GM03348 (cell line): ENCODE measurements around the gene ELP1.
A peak's percentile ranks its signal among the peaks of the same experiment; 100 is the strongest.

Experiments
- DNase-seq: peaks from one replicate; pipeline ENCODE4 v3.0.0; 2012; ENCODE audit warnings: low spot score

ELP1 gene

DNA sequence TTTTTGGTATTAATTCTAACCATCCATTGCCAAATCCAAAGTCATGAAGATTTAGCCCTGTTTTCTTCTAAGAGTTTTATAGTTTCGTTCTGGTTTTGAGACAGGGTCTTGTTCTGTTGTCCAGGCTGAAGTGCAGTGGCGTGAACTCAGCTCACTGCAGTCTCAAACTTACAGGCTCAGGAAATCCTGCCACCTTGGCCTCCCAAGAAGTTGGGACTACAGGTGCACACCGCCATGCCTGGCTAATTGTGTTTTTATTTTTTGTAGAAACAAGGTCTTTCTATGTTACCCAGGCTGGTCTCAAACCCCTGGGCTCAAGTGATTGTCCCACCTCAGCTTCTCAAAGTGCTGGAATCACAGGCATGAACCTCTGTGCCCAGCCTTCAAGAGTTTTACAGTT, 50.8 kb downstream of the ELP1 start:
- DNase-seq: no peak

GRCh38 chr9:108882052-108882888, 51.7 kb downstream of the ELP1 start:
- no peak for DNase-seq

GRCh38 chr9:108880738-108881316, 53.1 kb downstream of the ELP1 start:
- no peak for DNase-seq

- no peak for DNase-seq
Observed at GRCh38 chr9:108877524-108877923, 56.4 kb downstream of the ELP1 start.

- DNase-seq: no peak
Observed at GRCh38 chr9:108876425-108876824, 57.5 kb downstream of the ELP1 start.

DNA sequence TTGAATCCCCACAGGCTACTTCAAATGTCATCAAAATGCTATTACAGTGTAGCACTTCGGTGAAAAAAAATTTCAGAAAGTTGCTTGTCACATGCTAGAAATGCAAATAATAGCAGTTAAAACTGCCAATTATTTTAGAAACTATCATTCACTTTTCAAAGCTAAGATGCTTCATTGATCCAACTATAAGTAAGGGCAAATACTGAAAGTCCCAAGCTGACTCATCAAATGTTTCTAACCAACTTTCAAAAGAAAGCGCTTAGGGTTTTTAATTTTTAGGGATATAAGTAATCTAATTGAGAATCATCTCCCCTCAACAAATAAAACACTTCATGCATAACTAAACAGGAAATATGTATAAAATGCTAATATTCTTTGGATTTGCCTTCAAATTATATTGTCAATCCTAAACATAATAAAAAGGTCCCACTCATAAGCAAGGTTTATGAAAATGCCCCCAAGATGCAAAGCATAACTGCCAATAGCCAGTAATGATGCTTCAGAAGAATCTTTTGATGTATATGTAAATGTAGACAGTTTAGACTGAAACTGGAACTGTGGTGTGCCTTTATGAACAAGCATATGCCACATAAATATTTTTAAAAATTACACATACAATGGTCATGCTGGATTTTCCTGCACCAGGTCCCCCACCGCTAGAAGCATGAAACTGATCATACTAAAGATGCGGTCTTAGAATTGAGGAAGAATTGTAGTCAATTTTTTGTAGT, 59.7 kb downstream of the ELP1 start:
- no peak for DNase-seq

GRCh38 chr9:108869092-108869725, 64.7 kb downstream of the ELP1 start:
- peak; percentile 64 for DNase-seq

- DNase-seq: no peak
Observed at GRCh38 chr9:108867829-108868228, 66.1 kb downstream of the ELP1 start.

DNA sequence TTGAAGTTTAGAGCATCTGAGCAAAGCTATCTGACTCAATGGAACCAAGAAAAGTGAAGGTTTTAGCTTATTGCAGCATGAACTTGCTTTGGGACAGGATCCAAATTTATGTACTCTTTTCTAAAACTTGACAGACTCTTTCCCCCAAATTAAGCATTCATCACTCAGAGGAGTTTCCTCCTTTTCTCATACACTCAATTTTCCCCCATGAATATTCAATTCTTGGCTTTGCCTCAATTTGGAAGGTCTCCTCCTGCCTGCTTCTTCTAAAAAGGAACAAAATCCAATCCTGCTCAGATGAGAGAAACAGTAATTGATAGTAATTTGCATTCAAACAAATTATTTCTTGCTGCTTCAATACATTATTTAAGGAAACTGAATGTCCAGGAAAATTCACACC, 66.8 kb downstream of the ELP1 start:
- DNase-seq: no peak

DNA sequence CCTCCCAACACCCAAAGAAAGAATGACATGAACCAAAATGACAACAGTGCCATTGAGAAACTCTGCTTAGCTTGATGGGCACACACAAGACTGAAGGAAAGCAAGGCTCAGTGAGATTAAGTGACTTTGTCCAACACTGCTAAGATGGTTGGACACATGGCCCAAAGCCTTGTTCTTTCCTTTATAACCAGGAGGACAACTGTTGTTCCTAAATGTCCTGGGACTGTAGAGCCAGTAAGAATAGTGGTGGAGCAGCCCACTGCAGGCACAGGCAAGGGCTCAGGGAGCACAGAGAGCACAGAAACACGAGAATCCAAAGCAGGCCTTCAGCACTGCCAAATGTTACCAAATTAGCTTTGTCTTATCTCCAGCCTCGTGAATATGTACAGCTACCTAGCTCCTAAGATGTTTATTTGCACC, 67.9 kb downstream of the ELP1 start:
- no peak for DNase-seq

GRCh38 chr9:108865037-108865436, 68.9 kb downstream of the ELP1 start:
- DNase-seq: no peak

GRCh38 chr9:108864446-108864845, 69.5 kb downstream of the ELP1 start:
- no peak for DNase-seq

GRCh38 chr9:108863891-108864290, 70.0 kb downstream of the ELP1 start:
- DNase-seq: no peak

- no peak for DNase-seq
Observed at GRCh38 chr9:108861997-108862396, 71.9 kb downstream of the ELP1 start, which contains the start of gene ACTL7A. TSS of gene ACTL7A (plus strand) at chr9:108862266. CDS start at chr9:108862323, 57 bp downstream.

DNA sequence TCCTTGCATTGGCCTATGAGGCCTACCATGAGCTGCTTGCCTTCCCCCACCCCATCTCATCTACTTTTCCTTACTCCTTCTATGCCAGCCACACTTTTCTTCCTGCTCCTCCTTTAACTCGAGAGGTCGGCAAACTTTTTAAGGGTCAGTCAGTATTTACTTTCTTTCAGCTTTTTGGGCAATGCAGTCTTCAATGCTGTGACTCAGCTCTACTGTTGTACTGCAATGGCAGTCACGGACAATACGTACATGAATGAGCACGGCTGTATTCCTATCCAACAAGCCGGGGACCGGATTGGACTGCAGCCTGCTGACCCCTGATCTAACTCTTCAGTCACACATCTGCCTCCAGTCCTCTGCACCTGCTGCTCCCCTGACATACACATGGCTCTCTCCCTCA, 72.5 kb downstream of the ELP1 start:
- DNase-seq: no peak

GRCh38 chr9:108860764-108861163, 73.2 kb downstream of the ELP1 start:
- no peak for DNase-seq

GRCh38 chr9:108860354-108860753, 73.6 kb downstream of the ELP1 start:
- DNase-seq: no peak

- no peak for DNase-seq
Observed at GRCh38 chr9:108859459-108860114, 74.3 kb downstream of the ELP1 start.

GRCh38 chr9:108857572-108857971, 76.4 kb downstream of the ELP1 start:
- DNase-seq: no peak

GRCh38 chr9:108855888-108856287, 78.0 kb downstream of the ELP1 start, which contains the start of gene ACTL7B:
TSS of gene ACTL7B (minus strand) at chr9:108855986. CDS start at chr9:108855930, 56 bp downstream.
- no peak for DNase-seq

DNA sequence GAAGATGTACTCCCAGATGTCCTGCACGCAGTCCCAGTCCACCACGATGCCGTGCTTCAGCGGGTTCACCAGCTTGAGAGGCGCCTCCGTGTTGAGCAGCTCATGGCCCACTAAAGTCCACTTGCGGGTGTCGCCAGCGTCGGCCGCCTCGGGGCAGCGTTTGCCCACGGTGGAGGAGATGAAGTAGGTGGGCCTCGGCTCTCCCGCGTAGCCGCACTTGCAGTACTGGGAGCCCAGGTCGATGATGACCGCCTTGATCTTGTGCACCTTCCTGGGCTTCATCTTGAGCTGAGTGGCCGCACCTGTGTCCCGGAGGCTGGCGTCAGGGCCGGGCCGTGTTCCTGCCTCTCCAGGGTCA, 78.4 kb downstream of the ELP1 start:
- DNase-seq: no peak
